Neural crest cell (in vitro differentiated cells): ENCODE results near the gene ALPG. TPM values are rescaled to one million over a fixed set of nuclear protein-coding genes. Genes with fewer than 3 reads are reported as not detected.
A peak's percentile ranks its signal among the peaks of the same experiment; 100 is the strongest.
"Not testable (repeated sequence)": the region's sequence is repeated elsewhere in the genome, so short reads cannot be mapped to it uniquely, and the experiment has no call there.

Experiments used
- DNase-seq: peaks from one replicate; pipeline ENCODE4 v3.0.0; 2021; ENCODE audit warnings: low read depth, mixed read lengths, low spot score
- H3K27ac Mint-ChIP-seq: one replicate; pipeline ENCODE4 v1.8.0; 2021; ENCODE audit warnings: mild to moderate bottlenecking, mixed read lengths; ENCODE audit not compliant: unreplicated experiment
- H3K27me3 Mint-ChIP-seq: 2 replicates; pipeline ENCODE4 v1.8.0; 2021; ENCODE audit warnings: low read depth, mild to moderate bottlenecking, mixed read lengths
- H3K36me3 Mint-ChIP-seq: 2 replicates; pipeline ENCODE4 v1.8.0; 2021; ENCODE audit warnings: low read depth, mild to moderate bottlenecking, mixed read lengths
- H3K4me1 Mint-ChIP-seq: 2 replicates; pipeline ENCODE4 v1.8.0; 2021; ENCODE audit warnings: mixed read lengths
- H3K4me3 Mint-ChIP-seq: one replicate; pipeline ENCODE4 v1.8.0; 2021; ENCODE audit warnings: mild to moderate bottlenecking, mixed read lengths
- H3K9me3 Mint-ChIP-seq: 2 replicates; pipeline ENCODE4 v1.8.0; 2021; ENCODE audit warnings: mixed read lengths
- total RNA-seq: library from RNA; stranded (reverse); gene quantifications from 2 replicates; pipeline ENCODE4 v1.2.1, GENCODE V29; 2021
- TF ChIP-seq, protein P1 (sequence below): fragments of 200-600 bp; sonication (generic); conservative IDR thresholded peaks from 2 replicates; pipeline ENCODE4 v1.5.0; 2021; ENCODE audit warnings: antibody characterized with exemption, mild to moderate bottlenecking

Gene ALPG
- total RNA-seq, 1 donor from 2014 or later = not detected

DNA sequence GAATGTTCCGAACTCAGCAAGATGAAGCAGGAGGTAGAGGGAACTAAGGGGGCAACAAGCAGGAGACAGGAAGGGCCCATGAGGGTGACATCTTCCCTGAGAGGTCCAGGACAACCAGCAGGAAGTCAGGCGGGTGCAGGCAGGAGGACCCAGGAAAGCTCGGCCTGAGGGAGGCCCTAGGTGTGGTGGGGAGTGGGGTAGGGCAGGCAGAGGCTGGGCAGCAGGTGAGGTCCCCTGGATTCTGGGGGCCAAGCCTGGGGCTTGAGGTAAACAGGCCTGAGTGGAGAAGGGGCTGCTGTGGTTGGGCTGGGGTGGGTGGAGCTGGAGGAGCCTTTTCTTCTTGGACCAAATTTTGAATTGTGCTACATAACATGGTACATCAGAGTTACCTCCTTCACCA, 4.1 kb upstream of the ALPG start:
- TF ChIP-seq, protein P1, sequence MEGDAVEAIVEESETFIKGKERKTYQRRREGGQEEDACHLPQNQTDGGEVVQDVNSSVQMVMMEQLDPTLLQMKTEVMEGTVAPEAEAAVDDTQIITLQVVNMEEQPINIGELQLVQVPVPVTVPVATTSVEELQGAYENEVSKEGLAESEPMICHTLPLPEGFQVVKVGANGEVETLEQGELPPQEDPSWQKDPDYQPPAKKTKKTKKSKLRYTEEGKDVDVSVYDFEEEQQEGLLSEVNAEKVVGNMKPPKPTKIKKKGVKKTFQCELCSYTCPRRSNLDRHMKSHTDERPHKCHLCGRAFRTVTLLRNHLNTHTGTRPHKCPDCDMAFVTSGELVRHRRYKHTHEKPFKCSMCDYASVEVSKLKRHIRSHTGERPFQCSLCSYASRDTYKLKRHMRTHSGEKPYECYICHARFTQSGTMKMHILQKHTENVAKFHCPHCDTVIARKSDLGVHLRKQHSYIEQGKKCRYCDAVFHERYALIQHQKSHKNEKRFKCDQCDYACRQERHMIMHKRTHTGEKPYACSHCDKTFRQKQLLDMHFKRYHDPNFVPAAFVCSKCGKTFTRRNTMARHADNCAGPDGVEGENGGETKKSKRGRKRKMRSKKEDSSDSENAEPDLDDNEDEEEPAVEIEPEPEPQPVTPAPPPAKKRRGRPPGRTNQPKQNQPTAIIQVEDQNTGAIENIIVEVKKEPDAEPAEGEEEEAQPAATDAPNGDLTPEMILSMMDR = no peak
- H3K4me3 Mint-ChIP-seq = no peak overlapping the region
- no peak for DNase-seq
- H3K9me3 Mint-ChIP-seq = no peaks in the 10 kb centered on the region
- peaks cover 12% of the 10 kb centered on the region for H3K27me3 Mint-ChIP-seq
- H3K27ac Mint-ChIP-seq = peak overlapping the region; percentile 22
- no peaks in the 10 kb centered on the region for H3K36me3 Mint-ChIP-seq
- H3K4me1 Mint-ChIP-seq = no peaks in the 10 kb centered on the region

DNA sequence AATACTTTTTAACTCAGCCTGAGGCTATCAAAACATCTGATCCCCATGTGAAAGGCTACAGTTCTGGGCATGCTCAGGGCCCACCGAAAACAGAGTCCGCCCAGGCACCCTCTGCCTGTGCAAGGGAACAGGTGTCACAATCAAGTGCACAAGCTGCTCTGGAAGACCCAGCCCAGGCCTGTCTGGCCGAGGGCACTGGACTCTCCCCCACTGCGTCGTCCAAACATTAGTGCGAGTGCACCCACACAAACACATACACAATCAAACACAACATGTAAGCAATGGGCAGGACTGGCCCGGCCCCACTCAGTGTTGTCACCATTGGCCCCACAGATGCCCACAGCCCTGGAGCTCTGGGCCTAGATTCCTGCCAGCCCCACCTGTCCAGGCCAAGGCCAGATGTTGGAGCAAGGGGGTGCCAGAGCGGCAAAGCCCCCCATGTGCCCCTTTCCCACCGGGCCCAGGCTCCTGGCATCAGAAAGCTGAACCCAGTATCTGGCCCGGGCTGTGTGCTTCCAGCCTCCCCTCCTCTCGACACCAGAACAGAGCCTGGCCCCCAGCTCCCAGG, 617 bp upstream of the ALPG start:
- no peaks in the 10 kb centered on the region for H3K9me3 Mint-ChIP-seq
- DNase-seq = no peak
- H3K27ac Mint-ChIP-seq = no peak overlapping the region
- no peaks in the 10 kb centered on the region for H3K4me1 Mint-ChIP-seq
- no peak overlapping the region for H3K4me3 Mint-ChIP-seq
- TF ChIP-seq, protein P1 = no peak
- H3K27me3 Mint-ChIP-seq = peaks cover 10% of the 10 kb centered on the region
- H3K36me3 Mint-ChIP-seq = no peaks in the 10 kb centered on the region

DNA sequence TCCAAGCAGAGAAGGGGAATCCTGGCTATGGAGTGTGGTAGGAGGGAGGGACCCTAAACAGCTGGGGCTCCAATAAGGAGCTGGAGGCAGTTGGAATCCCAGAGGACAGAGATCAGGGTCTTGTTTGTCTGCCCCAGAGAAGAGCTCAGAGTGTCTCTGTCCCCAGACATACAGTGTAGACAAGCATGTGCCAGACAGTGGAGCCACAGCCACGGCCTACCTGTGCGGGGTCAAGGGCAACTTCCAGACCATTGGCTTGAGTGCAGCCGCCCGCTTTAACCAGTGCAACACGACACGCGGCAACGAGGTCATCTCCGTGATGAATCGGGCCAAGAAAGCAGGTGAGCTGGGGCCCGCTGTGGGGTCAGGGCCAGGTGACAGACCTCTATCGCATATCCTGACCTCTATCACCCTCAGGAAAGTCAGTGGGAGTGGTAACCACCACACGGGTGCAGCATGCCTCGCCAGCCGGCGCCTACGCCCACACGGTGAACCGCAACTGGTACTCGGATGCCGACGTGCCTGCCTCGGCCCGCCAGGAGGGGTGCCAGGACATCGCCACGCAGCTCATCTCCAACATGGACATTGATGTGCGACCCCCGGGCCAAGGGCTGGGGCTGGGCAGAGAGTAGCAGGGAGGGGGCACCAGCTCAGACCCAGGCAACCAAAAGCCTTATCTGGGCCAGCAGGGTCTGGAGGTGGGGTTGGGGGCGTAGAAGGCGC, 945 bp downstream of the ALPG start:
- not testable (repeated sequence) for H3K36me3 Mint-ChIP-seq, H3K27ac Mint-ChIP-seq, DNase-seq, H3K4me3 Mint-ChIP-seq, H3K9me3 Mint-ChIP-seq, H3K4me1 Mint-ChIP-seq
- peaks cover 21% of the 10 kb centered on the region for H3K27me3 Mint-ChIP-seq

DNA sequence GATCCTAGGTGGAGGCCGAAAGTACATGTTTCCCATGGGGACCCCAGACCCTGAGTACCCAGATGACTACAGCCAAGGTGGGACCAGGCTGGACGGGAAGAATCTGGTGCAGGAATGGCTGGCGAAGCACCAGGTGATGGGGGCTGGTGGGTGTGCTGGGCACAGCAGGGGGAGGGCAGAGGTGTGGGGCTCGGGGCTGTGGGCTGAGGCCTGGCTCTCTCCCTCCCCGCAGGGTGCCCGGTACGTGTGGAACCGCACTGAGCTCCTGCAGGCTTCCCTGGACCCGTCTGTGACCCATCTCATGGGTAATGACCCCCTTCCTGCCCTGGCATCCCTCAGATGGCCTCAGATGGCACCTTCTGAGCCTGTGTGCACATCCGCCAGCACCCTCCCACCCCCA, 1.6 kb downstream of the ALPG start:
- peaks cover 27% of the 10 kb centered on the region for H3K27me3 Mint-ChIP-seq
- H3K36me3 Mint-ChIP-seq, DNase-seq, H3K4me1 Mint-ChIP-seq, H3K9me3 Mint-ChIP-seq, H3K27ac Mint-ChIP-seq, H3K4me3 Mint-ChIP-seq: not testable (repeated sequence)

DNA sequence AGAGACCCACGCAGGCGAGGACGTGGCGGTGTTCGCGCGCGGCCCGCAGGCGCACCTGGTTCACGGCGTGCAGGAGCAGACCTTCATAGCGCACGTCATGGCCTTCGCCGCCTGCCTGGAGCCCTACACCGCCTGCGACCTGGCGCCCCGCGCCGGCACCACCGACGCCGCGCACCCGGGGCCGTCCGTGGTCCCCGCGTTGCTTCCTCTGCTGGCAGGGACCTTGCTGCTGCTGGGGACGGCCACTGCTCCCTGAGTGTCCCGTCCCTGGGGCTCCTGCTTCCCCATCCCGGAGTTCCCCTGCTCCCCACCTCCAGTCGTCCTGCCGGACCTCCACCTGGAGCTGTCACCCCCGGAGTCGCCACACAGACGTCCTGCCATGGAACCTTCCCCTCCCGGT, 3.0 kb downstream of the ALPG start:
- not testable (repeated sequence) for H3K36me3 Mint-ChIP-seq, DNase-seq, H3K4me3 Mint-ChIP-seq, H3K9me3 Mint-ChIP-seq, H3K27ac Mint-ChIP-seq, H3K4me1 Mint-ChIP-seq
- peaks cover 36% of the 10 kb centered on the region for H3K27me3 Mint-ChIP-seq

DNA sequence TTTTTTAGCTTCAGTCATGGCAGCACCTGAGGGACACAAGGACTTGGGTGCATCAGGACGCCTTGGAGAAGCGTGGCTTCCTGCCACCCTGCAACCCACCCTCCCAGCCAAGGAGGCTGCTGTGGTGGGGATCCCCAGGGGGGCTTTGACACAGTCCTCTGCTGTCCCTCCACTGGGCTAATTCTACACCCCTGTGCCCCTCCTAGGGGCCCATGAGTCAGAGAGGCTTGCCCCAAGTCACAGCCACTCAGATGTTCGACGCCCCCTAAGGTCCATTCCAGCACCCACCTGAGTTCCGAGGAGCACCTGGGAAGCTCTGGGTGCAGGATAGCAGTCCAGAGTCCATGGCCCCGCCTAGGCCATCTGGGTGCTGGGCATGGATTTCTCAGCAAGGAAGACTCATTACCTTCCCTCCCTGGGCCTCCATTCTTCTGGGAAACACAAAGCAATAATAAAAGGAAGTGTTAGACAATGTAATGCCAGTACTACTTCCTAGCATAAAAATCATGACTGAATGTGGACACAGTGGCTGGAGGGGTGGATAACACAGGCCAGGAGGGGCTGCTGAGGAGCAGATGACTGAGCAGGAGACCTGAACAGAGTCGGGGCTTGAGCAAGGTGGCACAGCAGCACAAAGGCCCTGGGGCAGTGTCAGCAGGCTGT, 3.7 kb downstream of the ALPG start:
- TF ChIP-seq, protein P1 = no peak
- no peaks in the 10 kb centered on the region for H3K4me1 Mint-ChIP-seq
- no peak overlapping the region for H3K4me3 Mint-ChIP-seq
- H3K9me3 Mint-ChIP-seq = no peaks in the 10 kb centered on the region
- DNase-seq = no peak
- H3K27ac Mint-ChIP-seq = no peak overlapping the region
- no peaks in the 10 kb centered on the region for H3K36me3 Mint-ChIP-seq
- H3K27me3 Mint-ChIP-seq = peaks cover 39% of the 10 kb centered on the region
